GM21528 (cell line): Measurements from ENCODE around the gene FGF9.
A peak's percentile ranks its signal among the peaks of the same experiment; 100 is the strongest.

Experiments used
- ATAC-seq: cut with Tn5 transposase; IDR thresholded peaks from one replicate; pipeline ENCODE4 v1.9.1; 2021; ENCODE audit warnings: mild to moderate bottlenecking, moderate library complexity; ENCODE audit not compliant: unreplicated experiment, low FRiP score

The FGF9 gene

GRCh38 chr13:21673789-21674489 is 3.1 kb downstream of the FGF9 start:
- peak; percentile 32 for ATAC-seq

- no peak for ATAC-seq
These were observed 3.7 kb downstream of the FGF9 start for GRCh38 chr13:21674490-21675009.

GRCh38 chr13:21675095-21675991 is 4.5 kb downstream of the FGF9 start:
- ATAC-seq = no peak

- no peak for ATAC-seq
These were observed 5.7 kb downstream of the FGF9 start for GRCh38 chr13:21676611-21677021.

GRCh38 chr13:21677075-21677623 is 6.3 kb downstream of the FGF9 start:
- no peak for ATAC-seq

GRCh38 chr13:21683034-21683733 is 12.3 kb downstream of the FGF9 start:
- no peak for ATAC-seq

- no peak for ATAC-seq
These were observed 13.7 kb downstream of the FGF9 start for GRCh38 chr13:21684576-21684975.

- no peak for ATAC-seq
These were observed 14.7 kb downstream of the FGF9 start for GRCh38 chr13:21685485-21686064.

GRCh38 chr13:21686751-21687391 is 16.0 kb downstream of the FGF9 start:
- peak; percentile 88 for ATAC-seq

- no peak for ATAC-seq
These were observed 17.2 kb downstream of the FGF9 start for GRCh38 chr13:21688056-21688455.

GRCh38 chr13:21689097-21689496 is 18.2 kb downstream of the FGF9 start:
- no peak for ATAC-seq

GRCh38 chr13:21690955-21691354 is 20.1 kb downstream of the FGF9 start:
- ATAC-seq = no peak

GRCh38 chr13:21691500-21691899 is 20.6 kb downstream of the FGF9 start:
- no peak for ATAC-seq

- ATAC-seq = no peak
These were observed 21.1 kb downstream of the FGF9 start for GRCh38 chr13:21691928-21692327.

GRCh38 chr13:21694831-21695230 is 24.0 kb downstream of the FGF9 start:
- ATAC-seq = no peak

GRCh38 chr13:21695546-21695945 is 24.7 kb downstream of the FGF9 start:
- no peak for ATAC-seq

- ATAC-seq = no peak
These were observed 26.1 kb downstream of the FGF9 start for GRCh38 chr13:21696865-21697448.

GRCh38 chr13:21698817-21699679 is 28.2 kb downstream of the FGF9 start:
- ATAC-seq = no peak
